WTC11 (cell line): ENCODE data around the gene RNF44. TPM values are rescaled to one million over a fixed set of nuclear protein-coding genes. Genes with fewer than 3 reads are reported as not detected.

Experiments used
- ATAC-seq: fragments of 200-7000 bp; cut with Tn5 transposase; 2 replicates; pipeline ENCODE4 v1.10.0; 2021; ENCODE audit warnings: mild to moderate bottlenecking, moderate library complexity
- CTCF ChIA-PET: fragments of 300-600 bp; sonication (Branson Sonifier 250); formaldehyde crosslinking; loops from one replicate; lab custom pipeline; 2021; ENCODE audit warnings: antibody characterized with exemption; lab: Charles Lee
- POLR2A ChIA-PET: fragments of 350-600 bp; sonication (Branson Sonifier 250); formaldehyde crosslinking; loops from one replicate; lab custom pipeline; 2021; ENCODE audit warnings: antibody characterized with exemption; lab: Charles Lee
- DNase-seq: peaks from one replicate; pipeline ENCODE4 v3.0.0; 2021; ENCODE audit warnings: low spot score
- H3K27ac Mint-ChIP-seq: 2 replicates; pipeline ENCODE4 v1.8.0; 2021; ENCODE audit warnings: mixed read lengths
- H3K27me3 Mint-ChIP-seq: 2 replicates; pipeline ENCODE4 v1.8.0; 2021; ENCODE audit warnings: low read depth, mild to moderate bottlenecking, moderate library complexity, mixed read lengths
- H3K36me3 Mint-ChIP-seq: 2 replicates; pipeline ENCODE4 v1.8.0; 2021; ENCODE audit warnings: mixed read lengths
- H3K4me1 Mint-ChIP-seq: 2 replicates; pipeline ENCODE4 v1.8.0; 2022; ENCODE audit warnings: mixed read lengths
- H3K4me3 Mint-ChIP-seq: 2 replicates; pipeline ENCODE4 v1.8.0; 2021; ENCODE audit warnings: mild to moderate bottlenecking, moderate library complexity, mixed read lengths
- H3K9me3 Mint-ChIP-seq: 2 replicates; pipeline ENCODE4 v1.8.0; 2021; ENCODE audit warnings: mixed read lengths
- ATF1 ChIP-seq: sonication (generic); formaldehyde crosslinking; IDR thresholded peaks from 2 replicates; pipeline ENCODE4 v1.8.1; 2023; ENCODE audit warnings: mild to moderate bottlenecking, moderate library complexity, missing genetic modification reagents
- ETV6 ChIP-seq: sonication (generic); formaldehyde crosslinking; IDR thresholded peaks from 2 replicates; pipeline ENCODE4 v1.8.1; 2022; ENCODE audit warnings: mild to moderate bottlenecking, missing genetic modification reagents
- FOXK1 ChIP-seq: sonication (generic); formaldehyde crosslinking; IDR thresholded peaks from 2 replicates; pipeline ENCODE4 v1.8.0; 2022; ENCODE audit warnings: mild to moderate bottlenecking, moderate library complexity, missing genetic modification reagents
- FOXP1 ChIP-seq: sonication (generic); formaldehyde crosslinking; IDR thresholded peaks from 2 replicates; pipeline ENCODE4 v1.8.0; 2022; ENCODE audit warnings: missing genetic modification reagents, mild to moderate bottlenecking, moderate library complexity, borderline replicate concordance
- GRHL2 ChIP-seq: fragments of 250-450 bp; sonication (Bioruptor Pico); IDR thresholded peaks from 2 replicates; pipeline ENCODE4 v1.8.0; 2022; ENCODE audit warnings: mild to moderate bottlenecking, moderate library complexity; ENCODE audit not compliant: insufficient replicate concordance, severe bottlenecking
- GTF2I ChIP-seq: fragments of 250-450 bp; sonication (Bioruptor Pico); conservative IDR thresholded peaks from 2 replicates; pipeline ENCODE4 v1.4.0; 2021; ENCODE audit warnings: mild to moderate bottlenecking
- HMGXB4 ChIP-seq: sonication (generic); formaldehyde crosslinking; IDR thresholded peaks from 2 replicates; pipeline ENCODE4 v1.8.1; 2023; ENCODE audit warnings: mild to moderate bottlenecking, moderate library complexity, missing genetic modification reagents
- NFATC4 ChIP-seq: fragments of 250-450 bp; sonication (Bioruptor Pico); IDR thresholded peaks from 2 replicates; pipeline ENCODE4 v1.9.0; 2021; ENCODE audit warnings: mild to moderate bottlenecking
- NFE2L1 ChIP-seq: sonication (generic); formaldehyde crosslinking; IDR thresholded peaks from 2 replicates; pipeline ENCODE4 v1.8.1; 2023; ENCODE audit warnings: missing genetic modification reagents
- OVOL2 ChIP-seq: fragments of 250-450 bp; sonication (Bioruptor Pico); IDR thresholded peaks from 2 replicates; pipeline ENCODE4 v1.9.0; 2021; ENCODE audit warnings: mild to moderate bottlenecking, borderline replicate concordance
- SMAD3 ChIP-seq: sonication (generic); formaldehyde crosslinking; IDR thresholded peaks from 2 replicates; pipeline ENCODE4 v1.8.0; 2022; ENCODE audit warnings: missing genetic modification reagents, mild to moderate bottlenecking, borderline replicate concordance
- TEAD1 ChIP-seq: sonication (generic); formaldehyde crosslinking; IDR thresholded peaks from 2 replicates; pipeline ENCODE4 v1.8.0; 2022; ENCODE audit warnings: mild to moderate bottlenecking, missing genetic modification reagents
- ZBTB21 ChIP-seq: sonication (generic); formaldehyde crosslinking; IDR thresholded peaks from 2 replicates; pipeline ENCODE4 v1.8.1; 2023; ENCODE audit warnings: mild to moderate bottlenecking, missing genetic modification reagents, borderline replicate concordance
- ZNF121 ChIP-seq: sonication (generic); formaldehyde crosslinking; IDR thresholded peaks from 2 replicates; pipeline ENCODE4 v1.8.0; 2023; ENCODE audit warnings: missing genetic modification reagents
- ZNF263 ChIP-seq: sonication (generic); formaldehyde crosslinking; IDR thresholded peaks from 2 replicates; pipeline ENCODE4 v1.8.1; 2022; ENCODE audit warnings: low read depth, mild to moderate bottlenecking, moderate library complexity, missing genetic modification reagents
- ZNF416 ChIP-seq: fragments of 250-450 bp; sonication (Bioruptor Pico); IDR thresholded peaks from 2 replicates; pipeline ENCODE4 v1.9.0; 2021; ENCODE audit warnings: mild to moderate bottlenecking, inconsistent platforms
- ZNF423 ChIP-seq: fragments of 250-450 bp; sonication (Bioruptor Pico); IDR thresholded peaks from 2 replicates; pipeline ENCODE4 v2.1.2; 2022; ENCODE audit warnings: mild to moderate bottlenecking, moderate library complexity
- total RNA-seq: library from RNA; stranded (reverse); gene quantifications from 3 replicates; pipeline ENCODE4 v1.2.3, GENCODE V29; 2021
- TF ChIP-seq, protein P1 (sequence below): sonication (generic); formaldehyde crosslinking; conservative IDR thresholded peaks from 2 replicates; pipeline ENCODE4 v1.8.1; 2023; ENCODE audit warnings: mild to moderate bottlenecking, low read depth, missing genetic modification reagents, moderate library complexity
- TF ChIP-seq, protein P2 (sequence below): sonication (generic); formaldehyde crosslinking; IDR thresholded peaks from 2 replicates; pipeline ENCODE4 v1.8.1; 2022; ENCODE audit warnings: missing genetic modification reagents, borderline replicate concordance
- TF ChIP-seq, protein P3 (sequence below): sonication (generic); formaldehyde crosslinking; IDR thresholded peaks from 2 replicates; pipeline ENCODE4 v1.8.1; 2023; ENCODE audit warnings: mild to moderate bottlenecking, missing genetic modification reagents, moderate library complexity

RNF44 gene
- total RNA-seq, 1 experiment from 2014 or later, result 233 TPM

- TF ChIP-seq SMAD3 (CRISPR knock-in tag), result no peak
- no peak for TF ChIP-seq GTF2I
- TF ChIP-seq, protein P1, sequence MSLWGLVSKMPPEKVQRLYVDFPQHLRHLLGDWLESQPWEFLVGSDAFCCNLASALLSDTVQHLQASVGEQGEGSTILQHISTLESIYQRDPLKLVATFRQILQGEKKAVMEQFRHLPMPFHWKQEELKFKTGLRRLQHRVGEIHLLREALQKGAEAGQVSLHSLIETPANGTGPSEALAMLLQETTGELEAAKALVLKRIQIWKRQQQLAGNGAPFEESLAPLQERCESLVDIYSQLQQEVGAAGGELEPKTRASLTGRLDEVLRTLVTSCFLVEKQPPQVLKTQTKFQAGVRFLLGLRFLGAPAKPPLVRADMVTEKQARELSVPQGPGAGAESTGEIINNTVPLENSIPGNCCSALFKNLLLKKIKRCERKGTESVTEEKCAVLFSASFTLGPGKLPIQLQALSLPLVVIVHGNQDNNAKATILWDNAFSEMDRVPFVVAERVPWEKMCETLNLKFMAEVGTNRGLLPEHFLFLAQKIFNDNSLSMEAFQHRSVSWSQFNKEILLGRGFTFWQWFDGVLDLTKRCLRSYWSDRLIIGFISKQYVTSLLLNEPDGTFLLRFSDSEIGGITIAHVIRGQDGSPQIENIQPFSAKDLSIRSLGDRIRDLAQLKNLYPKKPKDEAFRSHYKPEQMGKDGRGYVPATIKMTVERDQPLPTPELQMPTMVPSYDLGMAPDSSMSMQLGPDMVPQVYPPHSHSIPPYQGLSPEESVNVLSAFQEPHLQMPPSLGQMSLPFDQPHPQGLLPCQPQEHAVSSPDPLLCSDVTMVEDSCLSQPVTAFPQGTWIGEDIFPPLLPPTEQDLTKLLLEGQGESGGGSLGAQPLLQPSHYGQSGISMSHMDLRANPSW (CRISPR knock-in tag), result no peak
- DNase-seq (no peak), ATAC-seq (no peak)
- Mint-ChIP-seq H3K27me3 (no peaks in the 10 kb centered on the region), H3K27ac (no peak overlapping the region), H3K4me3 (no peak overlapping the region), H3K36me3 (peaks cover 40% of the 10 kb centered on the region), H3K4me1 (peaks cover 24% of the 10 kb centered on the region), H3K9me3 (no peaks in the 10 kb centered on the region)
- ChIA-PET POLR2A (no interaction called here), CTCF (no interaction called here)
Observed at GRCh38 chr5:176530393-176530982, 6.7 kb downstream of the RNF44 start.

- Mint-ChIP-seq H3K4me1 (peaks cover 16% of the 10 kb centered on the region), H3K4me3 (no peak overlapping the region), H3K36me3 (peaks cover 34% of the 10 kb centered on the region), H3K27me3 (no peaks in the 10 kb centered on the region), H3K9me3 (no peaks in the 10 kb centered on the region), H3K27ac (no peak overlapping the region)
- ChIA-PET POLR2A (no interaction called here), CTCF (interaction anchor here (1.0 kb wide), 1 partner anchor 8 kb away, joined by 3 read pairs; no protein-coding TSS in a partner anchor)
- no peak for ATAC-seq
- no peak for TF ChIP-seq TEAD1 (CRISPR knock-in tag)
- TF ChIP-seq ATF1 (CRISPR knock-in tag), result no peak
- TF ChIP-seq, protein P2, sequence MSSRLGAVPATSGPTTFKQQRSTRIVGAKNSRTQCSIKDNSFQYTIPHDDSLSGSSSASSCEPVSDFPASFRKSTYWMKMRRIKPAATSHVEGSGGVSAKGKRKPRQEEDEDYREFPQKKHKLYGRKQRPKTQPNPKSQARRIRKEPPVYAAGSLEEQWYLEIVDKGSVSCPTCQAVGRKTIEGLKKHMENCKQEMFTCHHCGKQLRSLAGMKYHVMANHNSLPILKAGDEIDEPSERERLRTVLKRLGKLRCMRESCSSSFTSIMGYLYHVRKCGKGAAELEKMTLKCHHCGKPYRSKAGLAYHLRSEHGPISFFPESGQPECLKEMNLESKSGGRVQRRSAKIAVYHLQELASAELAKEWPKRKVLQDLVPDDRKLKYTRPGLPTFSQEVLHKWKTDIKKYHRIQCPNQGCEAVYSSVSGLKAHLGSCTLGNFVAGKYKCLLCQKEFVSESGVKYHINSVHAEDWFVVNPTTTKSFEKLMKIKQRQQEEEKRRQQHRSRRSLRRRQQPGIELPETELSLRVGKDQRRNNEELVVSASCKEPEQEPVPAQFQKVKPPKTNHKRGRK, result no peak
- no peak for TF ChIP-seq HMGXB4 (CRISPR knock-in tag)
- TF ChIP-seq SMAD3 (CRISPR knock-in tag), result no peak
- TF ChIP-seq GRHL2 (CRISPR knock-in tag), result no peak
- TF ChIP-seq ETV6, result no peak
- TF ChIP-seq ZNF423 (CRISPR knock-in tag), result no peak
- no peak for TF ChIP-seq ZNF416
- no peak for TF ChIP-seq NFATC4 (CRISPR knock-in tag)
- no peak for TF ChIP-seq NFE2L1 (CRISPR knock-in tag)
- TF ChIP-seq FOXK1 (CRISPR knock-in tag), result no peak
- TF ChIP-seq, protein P3, sequence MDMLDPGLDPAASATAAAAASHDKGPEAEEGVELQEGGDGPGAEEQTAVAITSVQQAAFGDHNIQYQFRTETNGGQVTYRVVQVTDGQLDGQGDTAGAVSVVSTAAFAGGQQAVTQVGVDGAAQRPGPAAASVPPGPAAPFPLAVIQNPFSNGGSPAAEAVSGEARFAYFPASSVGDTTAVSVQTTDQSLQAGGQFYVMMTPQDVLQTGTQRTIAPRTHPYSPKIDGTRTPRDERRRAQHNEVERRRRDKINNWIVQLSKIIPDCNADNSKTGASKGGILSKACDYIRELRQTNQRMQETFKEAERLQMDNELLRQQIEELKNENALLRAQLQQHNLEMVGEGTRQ, result no peak
- TF ChIP-seq ZBTB21 (CRISPR knock-in tag), result no peak
- TF ChIP-seq ZNF263 (CRISPR knock-in tag), result no peak
- TF ChIP-seq ZNF121, result no peak
- no peak for TF ChIP-seq OVOL2 (CRISPR knock-in tag)
- no peak for TF ChIP-seq FOXP1 (CRISPR knock-in tag)
- TF ChIP-seq, all 79 proteins: peak for 0
- no peak for DNase-seq
Observed at GRCh38 chr5:176529741-176530141, 7.5 kb downstream of the RNF44 start.
